Activated CD4-positive, alpha-beta memory T cell treated with anti-CD3 and anti-CD28 coated beads for 36 hours (primary cell): ENCODE results near the gene WNT6. TPM values are rescaled to one million over a fixed set of nuclear protein-coding genes. Genes with fewer than 3 reads are reported as not detected.

Experiments
- CTCF ChIA-PET: fragments of 350-600 bp; sonication (Branson Sonifier 250); formaldehyde crosslinking; loops from one replicate; lab custom pipeline; 2021; ENCODE audit warnings: antibody characterized with exemption, inconsistent platforms; lab: Charles Lee
- POLR2A ChIA-PET: fragments of 350-600 bp; sonication (Branson Sonifier 250); formaldehyde crosslinking; loops from one replicate; lab custom pipeline; 2021; ENCODE audit warnings: antibody characterized with exemption; lab: Charles Lee
- DNase-seq: peaks from one replicate; pipeline ENCODE4 v3.0.0-alpha.2; 2020
- H3K27ac Mint-ChIP-seq: one replicate; pipeline ENCODE4 v1.8.0; 2021; ENCODE audit warnings: mixed read lengths
- H3K27me3 Mint-ChIP-seq: one replicate; pipeline ENCODE4 v1.8.0; 2021; ENCODE audit warnings: mixed read lengths
- H3K36me3 Mint-ChIP-seq: one replicate; pipeline ENCODE4 v1.8.0; 2021; ENCODE audit warnings: mixed read lengths
- H3K4me1 Mint-ChIP-seq: one replicate; pipeline ENCODE4 v1.8.0; 2021; ENCODE audit warnings: low read depth, mixed read lengths
- H3K4me3 Mint-ChIP-seq: one replicate; pipeline ENCODE4 v1.8.0; 2021; ENCODE audit warnings: mild to moderate bottlenecking, mixed read lengths
- H3K9me3 Mint-ChIP-seq: one replicate; pipeline ENCODE4 v1.8.0; 2021; ENCODE audit warnings: mixed read lengths
- intact Hi-C: fragments of 100-400 bp; cut with micrococcal nuclease; formaldehyde crosslinking; loops from one replicate; pipeline ENCODE4 v1.15.1; 2023
- total RNA-seq, 2 experiments: library from RNA; stranded (reverse); gene quantifications; one replicate each; pipeline ENCODE4 v1.2.3, GENCODE V29; 2021

The WNT6 gene
- total RNA-seq, 2 experiments from 2014 or later = 0.31 to 0.40 TPM

GRCh38 chr2:218895759-218896500 lies 36.3 kb downstream of the WNT6 start:
- ChIA-PET POLR2A (interaction anchor here (0.6 to 9.4 kb wide), 6 partner anchors 13 to 359 kb away, joined by 3 to 215 read pairs (median 4); partner anchors contain the start of genes ANKZF1, ATG9A, BCS1L and WNT10A), CTCF (interaction anchor here (1.6 to 22.4 kb wide), 4 partner anchors 14 to 169 kb away, joined by 4 to 1400 read pairs (median 91); partner anchors contain the start of gene WNT10A)
- intact Hi-C loops = loop anchor here (1.0 to 10.0 kb wide), 9 partner anchors 13 to 679 kb away; partner anchors contain the start of genes ARPC2, BCS1L, CNOT9 and DNAJB2
- Mint-ChIP-seq H3K27me3 (peaks cover 13% of the 10 kb centered on the region), H3K4me1 (peaks cover 62% of the 10 kb centered on the region), H3K4me3 (peak overlapping the region; percentile 50), H3K9me3 (no peaks in the 10 kb centered on the region), H3K36me3 (no peaks in the 10 kb centered on the region), H3K27ac (peak overlapping the region; percentile 91)
- DNase-seq = no peak

GRCh38 chr2:218896501-218897393 lies 37.1 kb downstream of the WNT6 start:
- peak overlapping the region; percentile 50 for H3K4me3 Mint-ChIP-seq
- H3K27ac Mint-ChIP-seq = peak overlapping the region; percentile 91
- intact Hi-C loops = loop anchor here (1.0 to 10.0 kb wide), 9 partner anchors 13 to 679 kb away; partner anchors contain the start of genes ARPC2, BCS1L, CNOT9 and DNAJB2
- peak; percentile 95 for DNase-seq
- H3K9me3 Mint-ChIP-seq = no peaks in the 10 kb centered on the region
- H3K27me3 Mint-ChIP-seq = peaks cover 13% of the 10 kb centered on the region
- peaks cover 55% of the 10 kb centered on the region for H3K4me1 Mint-ChIP-seq
- CTCF ChIA-PET = interaction anchor here (0.6 to 22.4 kb wide), 17 partner anchors 13 to 251 kb away, joined by 3 to 1400 read pairs (median 9); partner anchors contain the start of genes BCS1L, CDK5R2, RNF25 and STK36
- no peaks in the 10 kb centered on the region for H3K36me3 Mint-ChIP-seq
- POLR2A ChIA-PET = interaction anchor here (0.6 to 9.4 kb wide), 8 partner anchors 13 to 491 kb away, joined by 3 to 215 read pairs (median 4); partner anchors contain the start of genes ANKZF1, ATG9A, BCS1L and DNPEP

GRCh38 chr2:218897394-218898108 lies 37.9 kb downstream of the WNT6 start:
- DNase-seq = no peak
- intact Hi-C loops = loop anchor here (1.0 to 10.0 kb wide), 7 partner anchors 21 to 680 kb away; partner anchors contain the start of genes ARPC2, CNOT9, DNAJB2 and DNPEP
- peaks cover 48% of the 10 kb centered on the region for H3K4me1 Mint-ChIP-seq
- H3K4me3 Mint-ChIP-seq = peak overlapping the region; percentile 50
- H3K36me3 Mint-ChIP-seq = no peaks in the 10 kb centered on the region
- ChIA-PET POLR2A (interaction anchor here (0.6 to 9.4 kb wide), 9 partner anchors 10 to 490 kb away, joined by 3 to 215 read pairs (median 3); partner anchors contain the start of genes DNPEP, TUBA4A and WNT10A), CTCF (interaction anchor here (0.6 to 22.4 kb wide), 31 partner anchors 12 to 397 kb away, joined by 3 to 1400 read pairs (median 4); partner anchors contain the start of genes BCS1L, CDK5R2, RNF25 and STK36)
- H3K9me3 Mint-ChIP-seq = no peaks in the 10 kb centered on the region
- H3K27ac Mint-ChIP-seq = peak overlapping the region; percentile 61
- H3K27me3 Mint-ChIP-seq = peaks cover 16% of the 10 kb centered on the region

- peak; percentile 88 for DNase-seq
- POLR2A ChIA-PET = interaction anchor here (0.6 to 9.4 kb wide), 7 partner anchors 9 to 355 kb away, joined by 3 to 215 read pairs (median 5); partner anchors contain the start of genes TUBA4A and WNT10A
- CTCF ChIA-PET = interaction anchor here (0.6 to 22.4 kb wide), 32 partner anchors 11 to 396 kb away, joined by 3 to 1400 read pairs (median 4); partner anchors contain the start of genes BCS1L, CDK5R2, RNF25 and STK36
- H3K27ac Mint-ChIP-seq = peak overlapping the region; percentile 72
- peak overlapping the region; percentile 58 for H3K4me3 Mint-ChIP-seq
- no peaks in the 10 kb centered on the region for H3K36me3 Mint-ChIP-seq
- H3K4me1 Mint-ChIP-seq = peaks cover 43% of the 10 kb centered on the region
- H3K27me3 Mint-ChIP-seq = peaks cover 16% of the 10 kb centered on the region
- intact Hi-C loops = loop anchor here (1.0 to 10.0 kb wide), 5 partner anchors 22 to 681 kb away; partner anchors contain the start of genes ARPC2 and DNPEP
- H3K9me3 Mint-ChIP-seq = no peaks in the 10 kb centered on the region
Observed at GRCh38 chr2:218898109-218898878, 38.7 kb downstream of the WNT6 start.

GRCh38 chr2:218899147-218899546 lies 39.5 kb downstream of the WNT6 start:
- CTCF ChIA-PET = interaction anchor here (1.6 to 22.4 kb wide), 8 partner anchors 10 to 96 kb away, joined by 3 to 1400 read pairs (median 34); partner anchors contain the start of genes WNT10A and WNT6
- H3K4me1 Mint-ChIP-seq = peaks cover 35% of the 10 kb centered on the region
- H3K36me3 Mint-ChIP-seq = no peaks in the 10 kb centered on the region
- H3K27me3 Mint-ChIP-seq = peaks cover 16% of the 10 kb centered on the region
- POLR2A ChIA-PET = interaction anchor here (9.4 kb wide), 1 partner anchor 20 kb away, joined by 215 read pairs; the partner anchor contains the start of gene WNT10A
- no peak for DNase-seq
- H3K9me3 Mint-ChIP-seq = no peaks in the 10 kb centered on the region
- intact Hi-C loops = loop anchor here (5.0 to 10.0 kb wide), 3 partner anchors 488 to 682 kb away; partner anchors contain the start of genes ARPC2 and DNPEP
- H3K4me3 Mint-ChIP-seq = no peak overlapping the region
- H3K27ac Mint-ChIP-seq = no peak overlapping the region

- CTCF ChIA-PET = interaction anchor here (1.0 to 22.4 kb wide), 5 partner anchors 10 to 94 kb away, joined by 3 to 1400 read pairs (median 4); partner anchors contain the start of gene WNT10A
- POLR2A ChIA-PET = no interaction called here
- peaks cover 23% of the 10 kb centered on the region for H3K27me3 Mint-ChIP-seq
Observed at GRCh38 chr2:218902427-218902826, 42.8 kb downstream of the WNT6 start.

GRCh38 chr2:218904176-218904575 lies 44.6 kb downstream of the WNT6 start:
- H3K4me3 Mint-ChIP-seq = no peak overlapping the region
- ChIA-PET CTCF (interaction anchor here (22.4 kb wide), 1 partner anchor 26 kb away, joined by 1400 read pairs; the partner anchor contains the start of gene WNT10A), POLR2A (no interaction called here)
- peaks cover 17% of the 10 kb centered on the region for H3K27me3 Mint-ChIP-seq
- H3K27ac Mint-ChIP-seq = no peak overlapping the region
- DNase-seq = no peak
- H3K36me3 Mint-ChIP-seq = no peaks in the 10 kb centered on the region
- intact Hi-C loops = no loop called here
- H3K4me1 Mint-ChIP-seq = peaks cover 6% of the 10 kb centered on the region
- H3K9me3 Mint-ChIP-seq = no peaks in the 10 kb centered on the region

More at GRCh38 chr2:218902427-218902826, 42.8 kb downstream of the WNT6 start:
- DNase-seq = no peak
- no peaks in the 10 kb centered on the region for H3K9me3 Mint-ChIP-seq
- H3K4me1 Mint-ChIP-seq = peaks cover 12% of the 10 kb centered on the region
- no peak overlapping the region for H3K4me3 Mint-ChIP-seq
- intact Hi-C loops = no loop called here
- no peak overlapping the region for H3K27ac Mint-ChIP-seq
- no peaks in the 10 kb centered on the region for H3K36me3 Mint-ChIP-seq

- peaks cover 15% of the 10 kb centered on the region for H3K4me1 Mint-ChIP-seq
Observed at GRCh38 chr2:218908721-218909619, 49.4 kb downstream of the WNT6 start.

DNA sequence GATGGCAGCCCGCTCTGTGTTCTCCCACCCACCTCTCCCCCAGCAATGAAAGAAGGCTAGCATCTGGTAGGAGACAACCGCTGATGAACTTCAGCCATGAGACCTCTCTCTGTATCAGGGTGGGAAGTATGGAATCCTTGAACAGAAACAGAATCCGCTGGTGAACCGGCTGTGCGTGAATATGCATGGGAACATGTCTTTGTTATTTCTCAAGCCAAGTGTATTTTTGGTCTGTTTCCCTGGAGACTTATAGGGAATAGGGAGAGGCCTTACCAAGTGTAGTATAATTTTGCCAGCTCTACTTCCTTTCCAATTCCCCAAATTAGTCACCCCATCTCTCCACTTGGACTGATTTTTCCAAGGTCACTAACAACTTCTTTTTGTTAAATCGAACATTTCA lies 51.1 kb downstream of the WNT6 start:
- ChIA-PET CTCF (interaction anchor here (0.9 to 7.2 kb wide), 7 partner anchors 13 to 69 kb away, joined by 3 to 75 read pairs (median 5); partner anchors contain the start of gene WNT10A), POLR2A (no interaction called here)
- DNase-seq = no peak
- intact Hi-C loops = no loop called here
- Mint-ChIP-seq H3K27ac (no peak overlapping the region), H3K4me1 (peaks cover 15% of the 10 kb centered on the region), H3K27me3 (peaks cover 6% of the 10 kb centered on the region), H3K4me3 (no peak overlapping the region), H3K36me3 (no peaks in the 10 kb centered on the region), H3K9me3 (no peaks in the 10 kb centered on the region)

More at GRCh38 chr2:218908721-218909619, 49.4 kb downstream of the WNT6 start:
- Mint-ChIP-seq H3K9me3 (no peaks in the 10 kb centered on the region), H3K27ac (peak overlapping the region; percentile 71), H3K36me3 (no peaks in the 10 kb centered on the region), H3K27me3 (peaks cover 6% of the 10 kb centered on the region), H3K4me3 (peak overlapping the region; percentile 85)
- DNase-seq = peak; percentile 96
- intact Hi-C loops = loop anchor here (1.0 kb wide), 2 partner anchors 13 to 50 kb away; partner anchors contain the start of gene CDK5R2
- ChIA-PET CTCF (interaction anchor here (0.6 to 7.2 kb wide), 9 partner anchors 11 to 71 kb away, joined by 3 to 75 read pairs (median 5); partner anchors contain the start of gene WNT10A), POLR2A (interaction anchor here (0.6 to 1.9 kb wide), 4 partner anchors 12 to 268 kb away, joined by 3 to 11 read pairs (median 4); partner anchors contain the start of gene CNPPD1)
